ENCODE results near the gene DPP9. TPM values are rescaled to one million over a fixed set of nuclear protein-coding genes. Genes with fewer than 3 reads are reported as not detected.

DPP9 gene
- total RNA-seq, 1 experiment from 2014 or later = 46.4 TPM

GRCh38 chr19:4722671-4723594 lies 709 bp downstream of the DPP9 start:
- peaks cover 2% of the 10 kb centered on the region; the same call in 1 of the 2 replicates for H3K27me3 Mint-ChIP-seq (ENCODE audit: low read depth)
- H3K27ac ChIP-seq (ENCODE audit: insufficient read length, low read depth, low read length) = no peak overlapping the region
- no peak overlapping the region for H3K56ac ChIP-seq (ENCODE audit: insufficient read length, low read depth, low read length)
- H3K4me1 ChIP-seq (ENCODE audit: insufficient read depth, low read length) = no peaks in the 10 kb centered on the region
- no peak overlapping the region for H3T11ph ChIP-seq (ENCODE audit: low read length)
- no peak overlapping the region for H3K4ac ChIP-seq (ENCODE audit: low read depth, low read length)
- no peak overlapping the region for H2BK120ac ChIP-seq (ENCODE audit: low read depth, low read length, poor library complexity, severe bottlenecking)
- H3K4me3 Mint-ChIP-seq = peak overlapping the region; percentile 92 to 97
- H3K14ac ChIP-seq (ENCODE audit: insufficient read depth, low read length) = 0 out of 2 replicates have a peak overlapping the region, but pooled peaks have one; percentile 14
- no peak overlapping the region for H3K23ac ChIP-seq (ENCODE audit: insufficient read length, low read depth, low read length)
- H3K9ac ChIP-seq (ENCODE audit: extremely low read depth, insufficient read length, low read length) = peak overlapping the region; percentile 78
- no peak for TF ChIP-seq CTCF (conservative IDR thresholded peaks at IDR 0.05)
- no peak overlapping the region for H2BK20ac ChIP-seq (ENCODE audit: low read depth, low read length, poor library complexity, severe bottlenecking)
- H4K91ac ChIP-seq (ENCODE audit: insufficient read length, low read depth, low read length) = no peak overlapping the region
- H4K5ac ChIP-seq (ENCODE audit: insufficient read length, low read depth, low read length) = no peak overlapping the region
- peaks cover 6% of the 10 kb centered on the region for H3K79me1 ChIP-seq (ENCODE audit: insufficient read depth, low read depth, low read length, poor library complexity, severe bottlenecking)
- no peak overlapping the region for H2AK5ac ChIP-seq (ENCODE audit: insufficient read length, low read length)
- no peaks in the 10 kb centered on the region for H3K9me3 ChIP-seq (ENCODE audit: control insufficient read depth, low read depth, low read length)
- peak overlapping the region; percentile 88 for H3K4me2 ChIP-seq (ENCODE audit: insufficient read depth, insufficient read length, low read length)
- peaks cover 7% of the 10 kb centered on the region for H3K23me2 ChIP-seq (ENCODE audit: insufficient read length, low read depth, low read length, poor library complexity, severe bottlenecking)
- peaks cover 6% of the 10 kb centered on the region for H4K20me1 ChIP-seq (ENCODE audit: control insufficient read depth, insufficient read depth, insufficient read length)
- DNase-seq = no peak
- H3K4me1 Mint-ChIP-seq = peaks cover 2 to 10% of the 10 kb centered on the region in 2 experiments; a peak in 3 of 4 replicates
- no CpG with 5 or more reads among the region's 28 CpGs for WGBS (ENCODE audit: extremely low coverage, insufficient read length, low lambda C conversion rate)
- H4K8ac ChIP-seq (replicated peaks; ENCODE audit: insufficient read length, low read depth, low read length) = no peak overlapping the region
- no peaks in the 10 kb centered on the region for H3K27me3 ChIP-seq (ENCODE audit: insufficient read depth, low read length)
- H2BK15ac ChIP-seq (ENCODE audit: low read depth, low read length) = no peak overlapping the region
- H2BK5ac ChIP-seq (ENCODE audit: insufficient read length, low read length) = no peak overlapping the region
- H3K18ac ChIP-seq (ENCODE audit: insufficient read length, low read depth, low read length) = no peak overlapping the region
- peaks cover 7 to 26% (median 18%) of the 10 kb centered on the region in 3 experiments for H3K36me3 Mint-ChIP-seq (ENCODE audit: insufficient read depth in 1 of 3, low read depth in 3 of 3)
- H2BK12ac ChIP-seq (ENCODE audit: insufficient read length, low read depth, low read length) = no peak overlapping the region
- H3K79me2 ChIP-seq (ENCODE audit: insufficient read depth, low read length) = peaks cover 5% of the 10 kb centered on the region; the same call in 1 of the 2 replicates
- H3K9me3 Mint-ChIP-seq = peaks cover 0 to 6% of the 10 kb centered on the region in 2 experiments; a peak in 2 of 5 replicates
- H2AFZ ChIP-seq (ENCODE audit: low read length) = no peak overlapping the region
- peak overlapping the region; percentile 42 to 91 (median 89); a peak in 6 of 7 replicates for H3K27ac Mint-ChIP-seq
